H9 (cell line): ENCODE results near the gene IRF4. TPM values are rescaled to one million over a fixed set of nuclear protein-coding genes. Genes with fewer than 3 reads are reported as not detected.

ENCODE experiments used
- DNase-seq: peaks from one replicate; pipeline ENCODE4 v3.0.0-alpha.2; 2017
- H2AFZ ChIP-seq: one replicate; pipeline ENCODE4 v1.6.1; 2013; ENCODE audit warnings: mild to moderate bottlenecking, low read length, control low read depth, moderate library complexity
- H2AK5ac ChIP-seq: 2 replicates; pipeline ENCODE4 v1.6.1; 2013; ENCODE audit warnings: low read length, control low read depth, mixed read lengths; ENCODE audit not compliant: insufficient read length
- H2BK120ac ChIP-seq: one replicate; pipeline ENCODE4 v1.6.1; 2013; ENCODE audit warnings: low read depth, mild to moderate bottlenecking, low read length, control low read depth, inconsistent platforms; ENCODE audit not compliant: poor library complexity, severe bottlenecking
- H2BK12ac ChIP-seq: 2 replicates; pipeline ENCODE4 v1.6.1; 2013; ENCODE audit warnings: low read length, control low read depth, mixed read lengths, low read depth; ENCODE audit not compliant: insufficient read length
- H2BK15ac ChIP-seq: 2 replicates; pipeline ENCODE4 v1.6.1; 2013; ENCODE audit warnings: low read depth, low read length, control low read depth
- H2BK20ac ChIP-seq: one replicate; pipeline ENCODE4 v1.6.1; 2013; ENCODE audit warnings: low read depth, mild to moderate bottlenecking, low read length, control low read depth, inconsistent platforms; ENCODE audit not compliant: poor library complexity, severe bottlenecking
- H2BK5ac ChIP-seq: 2 replicates; pipeline ENCODE4 v1.6.1; 2013; ENCODE audit warnings: low read length, control low read depth, mixed read lengths; ENCODE audit not compliant: insufficient read length
- H3K14ac ChIP-seq: 2 replicates; pipeline ENCODE4 v1.6.1; 2013; ENCODE audit warnings: low read length, control low read depth; ENCODE audit not compliant: insufficient read depth
- H3K18ac ChIP-seq: 2 replicates; pipeline ENCODE4 v1.6.1; 2013; ENCODE audit warnings: low read depth, mild to moderate bottlenecking, mixed read lengths, low read length, control low read depth; ENCODE audit not compliant: insufficient read length
- H3K23ac ChIP-seq: 2 replicates; pipeline ENCODE4 v1.6.1; 2013; ENCODE audit warnings: low read length, control low read depth, mixed read lengths, low read depth; ENCODE audit not compliant: insufficient read length
- H3K23me2 ChIP-seq: 2 replicates; pipeline ENCODE4 v1.6.1; 2013; ENCODE audit warnings: low read depth, mild to moderate bottlenecking, mixed read lengths, low read length, control low read depth; ENCODE audit not compliant: insufficient read length, poor library complexity, severe bottlenecking
- H3K27ac ChIP-seq: 2 replicates; pipeline ENCODE4 v1.5.1; 2013; ENCODE audit warnings: low read length, control low read depth, mixed read lengths, low read depth; ENCODE audit not compliant: insufficient read length
- H3K27me3 ChIP-seq: 2 replicates; pipeline ENCODE4 v1.6.1; 2013; ENCODE audit warnings: low read length, control low read depth, inconsistent platforms; ENCODE audit not compliant: insufficient read depth
- H3K4ac ChIP-seq: 2 replicates; pipeline ENCODE4 v1.6.1; 2013; ENCODE audit warnings: low read depth, mild to moderate bottlenecking, control low read depth, inconsistent platforms, low read length, moderate library complexity
- H3K4me1 ChIP-seq: 2 replicates; pipeline ENCODE4 v1.6.1; 2013; ENCODE audit warnings: low read length, control low read depth, inconsistent platforms; ENCODE audit not compliant: insufficient read depth
- H3K4me2 ChIP-seq: 2 replicates; pipeline ENCODE4 v1.6.1; 2013; ENCODE audit warnings: low read length, control low read depth, mixed read lengths; ENCODE audit not compliant: insufficient read length, insufficient read depth
- H3K56ac ChIP-seq: 2 replicates; pipeline ENCODE4 v1.6.1; 2013; ENCODE audit warnings: low read depth, mild to moderate bottlenecking, mixed read lengths, low read length, control low read depth; ENCODE audit not compliant: insufficient read length
- H3K79me1 ChIP-seq: 2 replicates; pipeline ENCODE4 v1.6.1; 2013; ENCODE audit warnings: low read depth, mild to moderate bottlenecking, moderate library complexity, low read length, control low read depth, inconsistent platforms; ENCODE audit not compliant: insufficient read depth, poor library complexity, severe bottlenecking
- H3K79me2 ChIP-seq: 2 replicates; pipeline ENCODE4 v1.6.1; 2013; ENCODE audit warnings: low read length, control low read depth, inconsistent platforms; ENCODE audit not compliant: insufficient read depth
- H3K9ac ChIP-seq: 2 replicates; pipeline ENCODE4 v1.6.1; 2013; ENCODE audit warnings: low read length, control low read depth, mixed read lengths; ENCODE audit not compliant: insufficient read length; ENCODE audit errors: extremely low read depth
- H3K9me3 ChIP-seq: one replicate; pipeline ENCODE4 v1.6.1; 2013; ENCODE audit warnings: low read depth, low read length, inconsistent platforms; ENCODE audit not compliant: control insufficient read depth
- H3T11ph ChIP-seq: one replicate; pipeline ENCODE4 v1.6.1; 2013; ENCODE audit warnings: mild to moderate bottlenecking, low read length, control low read depth, inconsistent platforms
- H4K20me1 ChIP-seq: one replicate; pipeline ENCODE4 v1.6.1; 2013; ENCODE audit not compliant: control insufficient read depth, insufficient read length, insufficient read depth
- H4K5ac ChIP-seq: 2 replicates; pipeline ENCODE4 v1.6.1; 2013; ENCODE audit warnings: low read depth, mild to moderate bottlenecking, mixed read lengths, low read length, control low read depth; ENCODE audit not compliant: insufficient read length
- H4K8ac ChIP-seq: replicated peaks from 2 replicates; pipeline ENCODE4 v1.6.1; 2013; ENCODE audit warnings: low read length, control low read depth, mixed read lengths, low read depth; ENCODE audit not compliant: insufficient read length
- H4K91ac ChIP-seq: 2 replicates; pipeline ENCODE4 v1.6.1; 2013; ENCODE audit warnings: low read depth, mild to moderate bottlenecking, moderate library complexity, mixed read lengths, low read length, control low read depth; ENCODE audit not compliant: insufficient read length
- H3K27ac Mint-ChIP-seq, 3 experiments: 2 replicates in 2 of 3; 3 replicates in 1 of 3; pipeline ENCODE4 v1.8.0; 2020 to 2021; ENCODE audit warnings: mixed read lengths in 3 of 3, mild to moderate bottlenecking in 1 of 3, moderate library complexity in 1 of 3
- H3K27me3 Mint-ChIP-seq: 2 replicates; pipeline ENCODE4 v1.8.0; 2021; ENCODE audit warnings: low read depth, mild to moderate bottlenecking, moderate library complexity, mixed read lengths
- H3K36me3 Mint-ChIP-seq, 3 experiments: 2 replicates in 2 of 3; 3 replicates in 1 of 3; pipeline ENCODE4 v1.8.0; 2020 to 2021; ENCODE audit warnings: low read depth in 3 of 3, mixed read lengths in 3 of 3; ENCODE audit not compliant: insufficient read depth in 1 of 3
- H3K4me1 Mint-ChIP-seq, 2 experiments: 2 replicates each; pipeline ENCODE4 v1.8.0; 2020; ENCODE audit warnings: mixed read lengths in 2 of 2
- H3K4me3 Mint-ChIP-seq, 2 experiments: 2 replicates in 1 of 2; 3 replicates in 1 of 2; pipeline ENCODE4 v1.8.0; 2020 to 2021; ENCODE audit warnings: mild to moderate bottlenecking in 2 of 2, mixed read lengths in 2 of 2, moderate library complexity in 1 of 2
- H3K9me3 Mint-ChIP-seq, 2 experiments: 2 replicates in 1 of 2; 3 replicates in 1 of 2; pipeline ENCODE4 v1.8.0; 2020; ENCODE audit warnings: mild to moderate bottlenecking in 2 of 2, mixed read lengths in 2 of 2, moderate library complexity in 1 of 2
- WGBS: extraction: QIAGEN DNeasy Blood & Tissue Kit; methylation state at CpG from one replicate; pipeline ENCODE4 v1.1.7; 2013; ENCODE audit warnings: missing lambda C conversion rate, low lambda C conversion rate, mixed read lengths; ENCODE audit not compliant: insufficient read length; ENCODE audit errors: extremely low coverage; 5-methylcytosine and 5-hydroxymethylcytosine counted together
- total RNA-seq: library from RNA; stranded (reverse); gene quantifications from 2 replicates; pipeline ENCODE4 v1.2.1, GENCODE V29; 2021
- TF ChIP-seq, protein P1 (sequence below): fragments of 200-600 bp; sonication (generic); conservative IDR thresholded peaks from 3 replicates; pipeline ENCODE4 v1.8.0; 2021; ENCODE audit warnings: antibody characterized with exemption, mild to moderate bottlenecking

The IRF4 gene
- total RNA-seq, 1 experiment from 2014 or later = 0.31 TPM

DNA sequence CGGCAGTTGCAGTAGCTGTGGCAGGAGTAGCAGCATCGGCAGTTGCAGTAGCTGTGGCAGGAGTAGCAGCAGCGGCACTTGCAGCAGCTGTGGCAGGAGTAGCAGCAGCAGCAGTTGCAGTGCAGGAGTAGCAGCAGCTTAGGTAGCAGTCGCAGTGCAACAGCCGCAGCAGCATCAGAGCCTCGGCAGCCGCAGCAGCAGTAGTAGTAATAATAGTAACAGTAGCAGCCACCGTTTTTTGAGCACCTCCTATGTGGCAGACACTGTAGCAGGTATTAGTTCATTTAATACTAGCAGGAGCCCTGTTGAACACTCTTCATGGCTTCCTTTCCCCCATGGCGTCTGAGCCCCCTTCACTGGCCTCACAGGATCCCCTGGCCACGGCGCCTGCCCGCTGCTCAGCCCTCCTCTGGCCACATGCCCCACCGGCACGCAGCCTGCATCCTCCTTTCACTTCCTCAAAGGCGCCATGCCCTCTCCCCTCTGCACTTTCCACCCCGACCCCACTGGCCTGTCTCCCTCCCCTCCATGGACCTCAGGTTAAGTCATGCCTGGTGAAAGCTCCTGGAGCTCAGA, 19.1 kb upstream of the IRF4 start:
- Histone ChIP-seq H3K4me2 (no peak overlapping the region), H2BK5ac (no peak overlapping the region), H3K4me1 (no peaks in the 10 kb centered on the region), H4K8ac (no peak overlapping the region), H3K9ac (no peak overlapping the region), H3K56ac (no peak overlapping the region), H2BK120ac (no peak overlapping the region), H3K79me2 (no peaks in the 10 kb centered on the region), H3K79me1 (no peaks in the 10 kb centered on the region), H3K4ac (no peak overlapping the region), H2AK5ac (no peak overlapping the region), H3K14ac (no peak overlapping the region), H3K18ac (no peak overlapping the region), H3K27ac (no peak overlapping the region), H3K23me2 (peaks cover 3% of the 10 kb centered on the region), H2BK15ac (no peak overlapping the region), H2AFZ (no peak overlapping the region), H3T11ph (no peak overlapping the region), H4K20me1 (no peaks in the 10 kb centered on the region), H4K5ac (no peak overlapping the region), H3K23ac (no peak overlapping the region), H3K27me3 (no peaks in the 10 kb centered on the region), H2BK12ac (no peak overlapping the region), H2BK20ac (no peak overlapping the region), H3K9me3 (peaks cover 39% of the 10 kb centered on the region), H4K91ac (no peak overlapping the region)
- Mint-ChIP-seq H3K4me1 (peaks cover 6 to 13% of the 10 kb centered on the region in 2 experiments), H3K27ac (no peak overlapping the region), H3K9me3 (peaks cover 84 to 90% of the 10 kb centered on the region in 2 experiments), H3K36me3 (peaks cover 0 to 21% (median 5%) of the 10 kb centered on the region in 3 experiments; a peak in 5 of 7 replicates), H3K4me3 (no peak overlapping the region; a peak in 1 of 5 replicates), H3K27me3 (peaks cover 33% of the 10 kb centered on the region)
- no peak for DNase-seq
- WGBS = no CpG with 5 or more reads among the region's 16 CpGs
- TF ChIP-seq, protein P1, sequence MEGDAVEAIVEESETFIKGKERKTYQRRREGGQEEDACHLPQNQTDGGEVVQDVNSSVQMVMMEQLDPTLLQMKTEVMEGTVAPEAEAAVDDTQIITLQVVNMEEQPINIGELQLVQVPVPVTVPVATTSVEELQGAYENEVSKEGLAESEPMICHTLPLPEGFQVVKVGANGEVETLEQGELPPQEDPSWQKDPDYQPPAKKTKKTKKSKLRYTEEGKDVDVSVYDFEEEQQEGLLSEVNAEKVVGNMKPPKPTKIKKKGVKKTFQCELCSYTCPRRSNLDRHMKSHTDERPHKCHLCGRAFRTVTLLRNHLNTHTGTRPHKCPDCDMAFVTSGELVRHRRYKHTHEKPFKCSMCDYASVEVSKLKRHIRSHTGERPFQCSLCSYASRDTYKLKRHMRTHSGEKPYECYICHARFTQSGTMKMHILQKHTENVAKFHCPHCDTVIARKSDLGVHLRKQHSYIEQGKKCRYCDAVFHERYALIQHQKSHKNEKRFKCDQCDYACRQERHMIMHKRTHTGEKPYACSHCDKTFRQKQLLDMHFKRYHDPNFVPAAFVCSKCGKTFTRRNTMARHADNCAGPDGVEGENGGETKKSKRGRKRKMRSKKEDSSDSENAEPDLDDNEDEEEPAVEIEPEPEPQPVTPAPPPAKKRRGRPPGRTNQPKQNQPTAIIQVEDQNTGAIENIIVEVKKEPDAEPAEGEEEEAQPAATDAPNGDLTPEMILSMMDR = no peak
